ENCODE results near the gene LRP4.

The LRP4 gene

DNA sequence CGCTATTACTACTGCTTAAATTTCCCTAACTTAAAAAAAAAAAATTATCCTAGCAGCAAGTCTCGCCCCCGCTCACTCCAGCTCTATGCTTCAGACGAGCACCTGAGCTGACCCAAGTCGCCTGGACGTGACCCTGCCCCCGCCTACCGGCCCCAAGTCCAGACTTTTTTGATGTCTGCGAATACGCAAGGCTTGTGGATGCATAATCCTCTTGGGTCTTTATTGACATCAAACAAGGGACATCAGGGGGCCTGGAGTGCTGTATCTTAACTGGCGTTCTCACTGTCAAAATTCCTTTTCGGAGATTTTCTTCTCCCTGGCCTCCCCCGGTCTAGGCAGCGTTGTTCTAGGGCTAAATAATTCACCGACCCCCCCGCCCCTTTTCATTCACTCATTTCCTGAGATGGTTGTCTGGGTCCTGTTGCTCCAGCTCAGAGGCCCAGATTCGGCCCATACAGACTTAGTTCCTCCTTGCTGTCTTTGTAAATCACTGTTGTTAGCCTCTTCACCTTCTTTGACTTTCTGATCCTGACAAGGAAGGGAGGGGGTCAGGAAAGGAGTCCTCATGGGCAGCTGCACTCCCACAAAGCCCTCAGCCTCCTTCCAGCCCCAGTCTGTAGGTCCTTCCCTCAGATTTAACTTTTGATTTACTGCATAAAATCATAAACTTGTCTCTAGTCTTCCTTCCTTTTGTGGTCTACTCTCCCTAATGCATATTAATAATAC, 601 bp upstream of the LRP4 start:
- DNase-seq (ENCODE audit: low read depth in 3 of 3): no peak

DNA sequence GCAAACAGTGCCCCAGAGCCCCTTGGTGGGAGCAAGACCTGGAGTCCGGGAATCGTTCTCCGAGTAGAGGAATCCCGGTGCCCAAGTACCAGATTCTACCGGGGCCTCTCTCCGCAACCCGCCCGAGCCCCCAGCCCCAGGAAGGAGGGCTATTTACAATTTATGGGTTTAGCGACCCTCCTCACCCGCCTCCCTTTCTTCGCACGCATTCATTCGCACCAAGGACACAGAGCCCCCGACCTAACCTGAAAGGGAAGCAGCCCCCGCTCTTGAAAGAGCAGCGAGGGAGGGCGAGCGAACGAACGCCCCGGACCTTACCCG, 628 bp downstream of the LRP4 start:
- no peak for DNase-seq (ENCODE audit: low read depth in 3 of 3)

DNA sequence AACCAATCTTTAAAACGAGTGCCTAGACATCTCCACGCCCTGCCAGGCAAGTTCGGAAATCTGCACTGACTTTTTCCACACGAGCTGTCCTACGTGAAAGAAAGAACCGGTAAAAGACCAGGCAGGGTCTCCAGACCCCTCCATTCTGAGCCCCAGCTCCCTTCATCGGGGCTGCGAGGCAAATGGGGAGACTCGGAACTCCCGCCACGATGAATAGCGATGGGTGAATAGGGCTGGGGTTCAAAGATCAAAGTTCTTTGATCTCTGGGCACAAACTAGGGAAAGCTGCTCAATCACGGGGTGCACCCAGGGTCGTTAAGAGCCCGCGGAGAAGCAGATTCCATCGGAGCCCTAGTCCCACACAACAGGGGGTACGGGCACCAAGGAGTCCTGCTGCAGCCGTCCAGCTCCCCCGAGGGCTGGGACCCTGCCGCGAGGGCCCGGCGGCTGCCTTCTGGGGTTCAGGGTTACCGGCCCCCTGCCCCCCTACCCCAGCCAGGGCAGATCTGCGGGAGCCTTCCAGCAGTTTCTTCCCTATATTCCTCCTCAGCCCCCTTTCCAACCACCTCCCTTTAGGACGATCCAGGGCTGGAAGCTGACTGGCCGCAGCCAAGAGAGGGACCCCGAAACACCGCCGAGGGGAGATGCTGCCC, 1.1 kb downstream of the LRP4 start:
- DNase-seq (ENCODE audit: low read depth in 3 of 3): no peak

DNA sequence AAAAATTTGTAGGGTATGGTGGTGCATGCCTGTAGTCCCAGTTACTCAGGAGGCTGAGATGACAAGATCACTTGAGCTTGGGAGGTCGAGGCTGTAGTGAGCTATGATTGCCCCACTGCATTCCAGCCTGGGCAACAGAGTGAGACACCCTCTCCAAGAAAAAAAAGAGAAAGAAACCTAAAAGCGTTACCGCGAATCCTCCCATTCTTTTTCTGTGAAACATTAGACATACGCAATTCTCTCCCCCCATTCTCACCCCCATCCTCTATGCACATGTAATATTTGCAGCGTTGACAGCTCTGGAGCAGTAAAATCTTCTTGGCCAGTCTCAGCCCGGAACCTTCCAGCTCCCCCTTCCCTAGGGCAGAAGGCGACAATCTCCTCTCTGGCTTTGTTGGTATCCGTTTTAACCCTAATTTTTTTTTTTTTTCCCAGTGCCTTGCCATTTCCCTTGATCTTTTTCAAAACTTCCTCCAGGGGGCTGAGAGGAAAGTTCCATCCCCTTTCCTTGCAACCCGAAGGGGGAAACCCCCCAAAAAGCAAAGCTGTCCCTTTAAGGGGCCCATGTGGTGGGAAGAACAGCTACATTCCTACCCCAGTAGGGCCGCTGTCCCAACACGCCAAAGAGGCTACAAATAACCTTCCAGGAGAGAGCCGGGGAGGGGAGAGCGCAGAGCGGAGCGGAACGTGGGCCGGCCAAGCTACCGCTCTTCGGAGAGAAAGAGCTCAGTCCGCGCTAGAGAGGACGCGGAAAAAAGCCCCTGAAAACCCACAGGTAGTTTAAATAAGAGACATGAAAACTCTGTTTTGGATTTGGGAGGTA, 1.9 kb downstream of the LRP4 start:
- no peak for DNase-seq (ENCODE audit: low read depth in 3 of 3)

DNA sequence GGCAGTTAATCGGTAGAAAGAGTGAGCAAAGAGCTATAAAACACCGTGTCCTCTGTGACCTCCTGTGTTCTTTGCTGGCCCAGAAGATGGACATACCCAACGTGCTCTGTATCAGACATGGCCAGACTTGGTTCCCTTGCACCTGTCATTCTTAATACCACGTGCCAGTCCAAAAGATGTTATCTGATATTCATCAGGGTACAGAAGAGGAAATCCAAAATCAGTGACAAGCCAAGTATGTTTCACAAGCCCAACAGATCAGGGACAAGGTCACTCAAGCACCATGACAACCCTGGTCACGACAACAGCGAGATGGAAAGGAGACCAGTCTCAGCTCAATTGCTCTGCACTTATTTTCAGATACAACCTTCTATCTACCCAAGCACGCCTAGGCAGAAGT, 3.4 kb downstream of the LRP4 start:
- no peak for DNase-seq (ENCODE audit: low read depth in 3 of 3)

DNA sequence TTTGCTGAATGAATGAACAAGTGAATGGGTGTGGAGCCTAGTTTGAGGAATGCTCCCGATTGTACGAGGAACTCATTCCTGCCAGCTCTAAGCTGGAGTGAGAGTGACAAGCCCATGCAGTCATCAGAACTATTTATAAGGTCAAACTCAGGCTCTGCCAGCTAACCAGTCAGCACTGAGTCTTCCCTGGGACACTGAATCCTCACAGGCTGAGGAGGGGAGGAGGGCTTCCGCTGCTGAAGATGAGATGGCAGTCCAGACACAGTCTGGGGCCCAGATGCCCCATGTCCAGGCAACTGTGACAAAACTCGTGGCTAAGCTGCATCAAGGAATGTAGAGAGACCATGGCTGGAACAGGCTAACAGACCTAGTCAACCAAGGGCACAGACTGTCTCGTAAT, 4.0 kb downstream of the LRP4 start:
- DNase-seq (ENCODE audit: low read depth in 3 of 3): no peak

DNA sequence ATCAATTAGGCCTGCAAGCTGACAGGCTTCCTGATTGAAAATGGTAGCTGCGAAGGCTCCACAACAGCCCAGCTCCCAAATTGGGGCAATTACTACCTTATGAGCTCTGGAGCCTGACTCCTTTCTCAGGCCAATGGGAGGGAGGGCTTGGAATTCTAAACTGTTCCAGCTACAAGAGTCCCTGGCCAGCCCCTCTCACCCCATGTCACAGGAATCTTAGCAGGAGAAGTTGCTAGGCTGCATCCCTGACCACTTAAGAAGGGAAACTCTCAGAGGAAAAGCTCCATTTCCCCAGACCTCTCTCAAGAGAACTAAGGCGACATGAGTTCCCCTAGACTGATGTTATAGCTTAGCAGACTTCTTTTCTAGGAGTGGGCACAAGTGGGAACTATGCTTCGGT, 4.9 kb downstream of the LRP4 start:
- DNase-seq (ENCODE audit: low read depth in 3 of 3): no peak

DNA sequence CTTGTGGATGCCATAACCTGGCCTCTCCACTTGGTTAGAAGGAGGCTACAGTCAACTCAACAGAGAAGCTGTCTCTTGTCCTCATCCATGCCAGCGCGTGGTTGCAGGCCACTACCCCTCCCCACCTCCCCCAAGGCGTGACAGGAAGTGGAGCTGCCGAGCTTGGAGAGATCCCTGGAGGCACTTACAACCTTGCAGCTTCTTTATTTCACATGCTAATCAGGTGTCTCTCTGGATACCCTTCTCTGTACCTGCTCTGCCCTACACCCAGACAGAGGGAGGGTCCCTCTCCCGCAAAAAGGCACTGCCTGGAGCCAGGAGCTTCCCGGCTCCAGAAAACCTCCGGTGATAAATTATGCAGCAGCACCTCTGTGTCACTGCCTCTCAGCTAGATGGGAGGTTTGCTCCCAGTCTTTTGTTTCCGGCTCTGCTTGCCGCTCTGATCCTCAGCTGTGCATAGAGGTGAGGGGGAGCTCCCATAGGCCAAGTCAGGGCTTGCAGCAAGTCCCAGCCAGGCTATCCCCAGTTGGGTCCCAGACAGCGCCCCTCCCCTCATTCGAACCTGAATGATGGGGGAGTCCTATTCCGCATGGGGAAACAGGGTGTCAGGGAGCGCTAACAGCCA, 5.7 kb downstream of the LRP4 start:
- DNase-seq (ENCODE audit: low read depth in 3 of 3): no peak

DNA sequence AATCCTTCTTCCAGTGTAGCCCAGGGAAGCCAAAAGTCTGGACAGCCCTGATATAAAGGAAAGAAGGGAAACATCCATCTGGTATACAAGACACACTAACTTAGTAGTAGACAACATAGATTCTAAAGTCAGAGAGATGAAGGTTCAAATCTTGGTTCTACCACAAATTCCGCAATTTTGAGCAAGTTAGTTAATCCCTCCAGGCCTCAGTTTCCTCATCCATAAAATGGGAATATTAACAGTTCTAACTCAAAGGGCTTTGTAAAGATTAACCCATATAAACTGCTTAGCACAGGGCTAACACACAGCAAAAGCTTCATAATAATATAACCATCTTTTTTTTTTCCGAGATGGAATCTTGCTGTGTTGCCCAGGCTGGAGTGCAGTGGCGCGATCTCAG, 10.7 kb downstream of the LRP4 start:
- DNase-seq (ENCODE audit: low read depth in 3 of 3): no peak

DNA sequence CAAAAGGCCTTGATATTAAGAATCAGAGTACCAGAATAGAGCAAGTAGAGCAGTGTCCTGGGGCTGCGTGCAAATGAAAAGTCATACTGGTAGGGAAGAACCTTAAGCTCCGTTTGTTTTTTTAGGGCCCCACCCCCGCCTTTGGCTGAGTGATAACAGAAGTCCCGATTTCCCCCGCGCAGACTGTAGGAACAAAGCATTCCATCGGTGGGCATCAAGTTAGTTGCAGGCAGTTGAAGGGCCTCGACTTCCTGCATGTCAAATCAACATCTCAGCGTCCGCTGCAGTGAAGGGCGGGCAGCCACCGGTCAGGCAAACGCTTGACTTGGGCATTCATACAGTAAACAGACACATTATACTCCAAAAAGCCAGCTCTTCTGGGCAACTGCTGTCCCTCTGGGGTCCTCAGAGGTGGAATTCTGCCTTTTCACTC, 11.7 kb downstream of the LRP4 start:
- no peak for DNase-seq (ENCODE audit: low read depth in 3 of 3)

DNA sequence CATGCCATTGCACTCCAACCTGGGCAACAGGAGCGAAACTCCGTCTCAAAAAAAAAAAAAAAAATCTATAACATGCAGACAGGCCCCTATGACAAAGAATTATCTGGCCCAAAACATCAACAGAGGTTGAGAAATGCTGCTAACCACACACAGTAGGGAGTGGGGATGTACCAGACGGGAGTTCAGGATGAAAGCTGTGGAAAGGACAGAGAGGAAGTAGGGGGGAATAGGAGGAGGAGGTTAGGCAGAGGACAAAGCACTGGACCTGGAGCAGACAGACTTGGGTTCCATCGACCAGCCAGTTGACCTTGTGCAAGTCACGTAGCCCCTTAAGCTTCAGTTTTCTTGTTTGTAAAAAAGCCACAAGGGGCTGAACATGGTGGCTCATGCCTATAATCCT, 12.5 kb downstream of the LRP4 start:
- no peak for DNase-seq (ENCODE audit: low read depth in 3 of 3)

DNA sequence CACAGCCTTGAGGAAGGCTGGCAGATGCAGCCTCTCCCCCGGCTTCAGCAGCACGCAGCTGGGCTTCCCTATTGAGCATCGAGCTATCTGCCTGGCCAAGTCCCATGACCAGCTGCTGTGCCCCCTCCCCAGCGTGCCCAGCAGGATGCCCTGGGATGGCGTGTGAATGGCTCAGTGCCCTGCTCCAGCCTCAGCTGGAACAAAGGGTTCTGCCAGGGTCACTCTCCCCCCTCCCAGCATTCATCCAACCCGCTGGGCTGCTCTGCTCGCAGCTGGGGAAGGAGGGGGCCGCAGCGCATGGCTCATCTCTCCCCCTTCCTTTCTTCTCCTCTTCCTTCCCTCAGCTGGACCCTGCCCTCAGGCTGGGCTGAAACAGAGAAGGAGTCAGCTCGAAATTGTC, 14.5 kb downstream of the LRP4 start:
- DNase-seq (ENCODE audit: low read depth in 3 of 3): no peak

DNA sequence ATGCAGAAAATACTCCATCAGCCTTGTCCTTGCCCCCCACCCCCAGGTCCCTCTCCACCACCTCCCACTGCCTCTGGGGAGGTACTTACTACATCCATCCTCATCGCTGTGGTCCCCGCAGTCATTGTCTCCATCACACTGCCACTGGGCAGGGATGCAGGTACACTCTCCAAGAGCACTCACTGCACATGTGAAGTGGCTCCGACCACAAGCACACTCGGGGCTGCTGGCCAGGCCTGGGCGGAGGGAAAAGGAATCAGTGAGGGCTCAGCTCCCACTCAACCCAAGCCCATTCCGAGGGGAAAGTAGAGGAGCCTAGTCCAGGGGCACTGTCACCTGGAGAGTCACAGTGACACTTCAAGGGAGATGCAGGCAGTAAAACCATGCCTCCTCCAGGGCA, 15.7 kb downstream of the LRP4 start:
- no peak for DNase-seq (ENCODE audit: low read depth in 3 of 3)

DNA sequence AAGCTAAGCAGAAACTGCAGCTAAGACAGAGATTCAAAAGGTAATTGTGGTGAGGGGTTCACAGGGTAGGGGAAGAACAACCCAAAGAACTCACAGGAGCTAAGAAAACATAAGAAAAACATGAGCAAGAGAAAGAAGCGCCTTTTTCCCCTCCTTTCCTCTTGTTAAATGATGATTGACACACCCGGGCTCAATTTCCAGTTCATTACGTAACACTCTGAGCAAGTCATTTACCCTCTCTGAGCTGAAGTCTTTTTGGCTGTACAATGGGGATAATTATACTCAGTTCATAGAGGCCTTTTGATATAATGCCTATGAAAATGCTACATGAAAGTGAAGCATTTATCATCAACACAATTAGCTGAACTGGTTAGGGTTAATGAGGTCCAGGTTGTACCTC, 17.2 kb downstream of the LRP4 start:
- no peak for DNase-seq (ENCODE audit: low read depth in 3 of 3)

DNA sequence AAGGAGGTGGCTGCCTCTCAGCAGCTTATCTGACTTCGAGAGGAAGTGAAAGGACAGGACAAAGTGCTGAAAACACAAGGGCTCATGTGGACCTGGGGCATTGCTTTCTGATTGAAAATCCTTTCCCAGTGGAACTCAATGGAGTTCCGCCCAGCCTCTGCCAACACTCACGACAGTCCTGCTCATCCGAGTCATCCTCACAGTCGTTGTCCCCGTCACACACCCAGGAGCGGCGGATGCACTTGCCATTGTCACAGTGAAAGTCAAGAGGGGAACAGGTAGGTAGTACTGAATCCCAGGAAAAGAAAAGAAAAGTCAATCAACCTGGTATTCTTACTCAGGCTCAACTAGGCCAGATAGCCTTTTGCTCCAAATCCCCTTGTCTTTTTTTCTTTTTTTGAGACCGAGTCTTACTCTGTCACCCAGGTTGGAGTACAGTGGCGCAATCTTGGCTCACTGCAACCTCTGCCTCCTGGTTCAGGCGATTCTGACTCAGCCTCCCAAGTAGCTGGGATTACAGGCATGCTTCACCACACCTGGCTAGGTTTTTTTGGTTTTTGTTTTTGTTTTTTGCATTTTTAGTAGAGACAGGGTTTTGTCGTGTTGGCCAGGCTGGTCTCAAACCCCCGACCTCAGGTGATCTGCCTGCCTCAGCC, 18.1 kb downstream of the LRP4 start:
- DNase-seq (ENCODE audit: low read depth in 3 of 3): no peak

DNA sequence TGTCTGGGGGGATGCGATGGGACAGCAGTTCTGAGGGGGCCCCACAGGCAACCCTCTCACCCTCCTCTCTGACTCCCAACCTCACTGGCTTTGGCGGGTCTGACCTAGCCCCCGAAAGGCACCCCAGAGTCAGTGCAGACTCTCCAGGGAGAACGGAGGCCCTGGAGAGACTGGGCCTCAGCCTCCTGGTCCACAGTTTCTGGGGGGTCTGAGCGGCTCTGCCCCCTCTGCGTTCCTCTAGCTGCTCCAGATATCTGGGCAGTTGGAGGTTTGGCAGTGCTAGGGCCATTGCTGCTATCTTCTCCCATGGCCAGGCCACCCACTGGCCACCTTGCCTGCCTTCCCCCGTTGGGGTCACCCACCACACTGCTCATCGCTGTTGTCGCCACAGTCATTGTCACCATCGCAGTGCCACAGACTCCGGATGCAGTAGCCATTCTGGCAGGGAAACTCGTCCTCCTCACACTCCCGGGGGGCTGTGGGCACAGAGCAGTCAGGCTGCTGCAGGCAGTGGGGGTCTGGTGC, 18.8 kb downstream of the LRP4 start:
- DNase-seq (ENCODE audit: low read depth in 3 of 3): no peak

DNA sequence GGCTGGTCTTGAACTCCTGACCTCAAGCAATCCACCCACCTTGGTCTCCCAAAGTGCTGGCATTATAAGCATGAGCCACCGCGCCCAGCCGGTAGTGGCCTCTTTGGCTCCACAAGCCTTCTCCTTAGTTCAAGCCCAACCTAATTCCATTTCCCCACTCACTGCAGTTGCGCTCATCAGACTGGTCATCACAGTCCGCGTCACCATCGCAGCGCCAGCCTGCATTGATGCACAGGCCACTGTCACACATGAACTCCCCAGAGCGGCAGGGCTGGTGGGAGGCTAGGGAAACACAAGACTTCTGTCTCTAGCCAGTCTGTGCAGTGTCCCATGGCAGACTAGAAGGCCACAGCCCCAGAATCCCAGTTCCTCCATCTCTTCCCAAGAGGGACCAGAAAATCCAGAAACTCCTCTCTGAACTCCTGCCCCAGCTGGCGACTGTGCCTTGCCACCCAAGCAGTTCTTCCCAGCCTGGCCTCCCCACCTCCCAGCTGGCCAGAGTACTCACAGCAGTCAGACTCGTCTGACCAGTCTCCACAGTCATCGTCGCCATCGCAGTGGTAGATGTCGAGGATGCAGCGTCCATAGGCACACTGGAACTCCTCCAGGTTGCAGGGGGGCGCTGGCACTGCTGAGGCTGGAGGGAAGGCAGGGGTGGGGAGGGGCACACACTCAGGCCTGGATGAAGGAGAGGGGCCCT, 19.8 kb downstream of the LRP4 start:
- DNase-seq (ENCODE audit: low read depth in 3 of 3): no peak

DNA sequence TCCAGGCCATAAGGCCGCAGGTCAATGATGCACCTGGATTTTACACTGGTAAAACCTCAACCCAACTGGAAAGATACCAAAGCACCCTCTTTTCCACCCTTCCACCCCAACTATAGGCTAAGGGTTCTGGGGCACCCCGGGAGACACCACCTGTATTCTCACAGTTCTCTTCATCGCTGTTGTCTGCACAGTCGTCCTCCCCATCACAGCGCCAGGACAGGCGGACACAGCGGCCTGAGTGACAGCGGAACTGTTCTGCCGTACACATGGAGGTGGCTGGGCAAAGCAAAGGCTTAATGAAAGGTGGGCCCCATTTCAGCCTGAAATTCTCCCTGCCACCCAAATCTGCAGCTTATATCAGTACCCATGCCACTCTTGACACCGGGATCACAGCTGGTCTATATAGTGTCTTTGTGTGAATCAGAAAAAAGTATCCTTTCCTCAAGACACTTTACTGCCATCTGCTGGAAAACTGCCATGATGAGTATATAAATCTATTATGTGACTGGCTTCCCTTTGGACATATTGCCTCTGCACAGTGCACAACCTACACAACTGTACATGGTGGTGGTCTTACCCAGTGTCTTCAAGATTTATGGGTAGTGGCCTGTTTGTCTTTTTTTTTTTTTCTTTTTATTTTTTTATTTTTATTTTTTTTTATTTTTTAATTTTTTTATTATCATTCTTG, 21.5 kb downstream of the LRP4 start:
- no peak for DNase-seq (ENCODE audit: low read depth in 3 of 3)

DNA sequence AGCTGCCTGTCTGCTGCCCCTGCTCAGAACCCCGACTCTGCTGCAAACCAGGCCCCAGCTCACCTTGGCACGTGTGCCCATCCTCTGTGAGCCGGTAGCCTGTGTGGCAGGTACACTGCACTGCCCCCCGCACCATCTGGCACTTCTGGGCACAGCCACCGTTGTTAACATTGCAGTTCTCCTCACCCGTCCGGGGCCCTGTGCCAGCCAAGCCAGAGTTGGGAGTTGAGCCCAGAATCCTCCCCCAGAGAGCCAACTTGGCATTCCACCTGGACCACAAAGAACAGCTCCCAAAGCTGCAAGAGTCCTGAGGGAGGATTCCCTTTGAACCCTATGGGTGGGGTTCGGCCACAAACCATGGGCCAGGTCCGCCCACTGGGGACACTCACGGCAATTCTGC, 22.5 kb downstream of the LRP4 start:
- no peak for DNase-seq (ENCODE audit: low read depth in 3 of 3)

DNA sequence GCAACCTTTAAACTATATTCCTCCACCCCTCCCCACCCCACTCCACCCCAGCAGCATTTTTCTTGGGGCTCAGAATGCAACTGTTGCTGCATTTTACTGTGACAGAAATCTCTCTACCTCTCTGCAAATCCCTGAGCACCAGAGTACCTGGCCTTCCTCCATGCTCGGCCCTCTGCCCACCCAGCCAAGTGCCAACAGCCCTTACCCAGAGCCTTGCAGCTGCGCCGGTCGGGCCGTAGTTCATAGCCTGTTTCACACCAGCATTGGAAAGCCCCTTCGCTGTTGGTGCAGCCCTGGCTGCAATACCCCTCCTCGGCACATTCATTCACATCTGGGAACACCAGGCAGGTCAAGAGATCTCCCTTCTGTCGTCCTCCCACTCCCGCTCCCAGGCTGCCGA, 23.4 kb downstream of the LRP4 start:
- DNase-seq (ENCODE audit: low read depth in 3 of 3): no peak

DNA sequence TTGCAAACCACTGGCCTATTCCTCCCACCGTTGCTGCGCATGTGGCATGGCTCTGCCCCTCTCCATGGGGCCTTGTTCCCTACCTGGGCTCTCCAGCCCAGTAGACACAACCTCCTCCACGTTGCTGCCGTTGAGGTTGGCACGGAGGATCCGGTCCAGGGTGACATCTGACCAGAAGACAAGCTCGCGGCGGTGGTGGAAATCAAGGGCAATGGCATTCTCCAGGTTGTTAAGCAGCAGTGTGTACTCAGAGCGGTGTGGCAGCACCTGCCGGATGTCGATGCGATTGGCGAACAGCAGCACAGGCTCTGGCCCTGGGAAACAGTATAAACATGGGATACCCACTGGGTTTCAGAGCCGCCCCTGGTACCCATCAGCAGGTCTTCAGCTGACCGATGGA, 23.8 kb downstream of the LRP4 start:
- DNase-seq (ENCODE audit: low read depth in 3 of 3): no peak
